Gastrocnemius medialis (tissue), 4 donors: Measurements from ENCODE around the gene SNX21.

Source experiments
- CTCF ChIP-seq, 5 experiments: fragments of 450-650 bp in 3 of 5; fragments of 200-600 bp in 2 of 5; sonication (generic) in 2 of 5; IDR thresholded peaks in 4 of 5; conservative IDR thresholded peaks in 1 of 5; 1 replicate in 4 of 5; 2 replicates in 1 of 5; pipeline ENCODE4 v1.5.1; 2016 to 2019; ENCODE audit warnings: antibody characterized with exemption in 5 of 5, mild to moderate bottlenecking in 3 of 5, moderate library complexity in 3 of 5
- POLR2A ChIP-seq, 2 donors: fragments of 450-650 bp; IDR thresholded peaks; one replicate each; pipeline ENCODE4 v1.6.1; 2017; ENCODE audit warnings: antibody characterized with exemption in 2 of 2, mild to moderate bottlenecking in 2 of 2, moderate library complexity in 2 of 2

- TF ChIP-seq CTCF (IDR thresholded peaks at IDR 0.05 in 4 of 5, conservative IDR thresholded peaks at IDR 0.05 in 1 of 5) (no peak), POLR2A (IDR thresholded peaks at IDR 0.05) (no peak)
Measured at GRCh38 chr20:45861221-45862075, 27.8 kb downstream of the SNX21 start.
